Esophagus squamous epithelium (tissue), 5 donors: ENCODE results near the gene KAT7. TPM values are rescaled to one million over a fixed set of nuclear protein-coding genes. Genes with fewer than 3 reads are reported as not detected.

Source experiments
- DNase-seq: peaks from one replicate; lab custom pipeline; 2025; lab: John Stamatoyannopoulos, UW
- H3K27ac ChIP-seq, 4 donors: fragments of 200-600 bp; sonication (generic); one replicate each; pipeline ENCODE4 v1.5.1; 2016 to 2019; ENCODE audit warnings: mild to moderate bottlenecking in 1 of 4
- H3K27me3 ChIP-seq, 4 donors: fragments of 200-600 bp; sonication (generic); 1 replicate in 3 of 4; 2 replicates in 1 of 4; pipeline versions ENCODE4 v1.5.1 to v1.6.0; 2017 to 2021; ENCODE audit warnings: antibody characterized with exemption in 1 of 4
- H3K36me3 ChIP-seq, 3 donors: fragments of 200-600 bp; sonication (generic); one replicate each; pipeline ENCODE4 v1.5.1; 2016 to 2019
- H3K4me1 ChIP-seq, 3 donors: fragments of 200-600 bp; sonication (generic); one replicate each; pipeline ENCODE4 v1.5.1; 2017 to 2019
- H3K4me3 ChIP-seq, 4 donors: fragments of 200-600 bp; sonication (generic); 1 replicate in 3 of 4; 2 replicates in 1 of 4; pipeline ENCODE4 v1.5.1; 2016 to 2019; ENCODE audit warnings: mild to moderate bottlenecking in 2 of 4, moderate library complexity in 1 of 4
- H3K9me3 ChIP-seq, 3 donors: fragments of 200-600 bp; sonication (generic); one replicate each; pipeline ENCODE4 v1.5.1; 2016 to 2019
- POLR2A ChIP-seq, 4 donors: fragments of 450-650 bp; IDR thresholded peaks; one replicate each; pipeline ENCODE4 v1.6.1; 2017; ENCODE audit warnings: antibody characterized with exemption in 4 of 4, mild to moderate bottlenecking in 4 of 4, moderate library complexity in 3 of 4
- WGBS, 2 donors: methylation state at CpG; one replicate each; pipeline ENCODE4 v1.1.5; 2018; 5-methylcytosine and 5-hydroxymethylcytosine counted together
- intact Hi-C: fragments of 100-400 bp; cut with DNase I; formaldehyde crosslinking; loops from one replicate; pipeline ENCODE4 v1.15.0; 2022
- total RNA-seq, 4 donors: library from RNA; depleted of rRNA; stranded (reverse); fragments of >200 nt; gene quantifications; one replicate each; pipeline ENCODE4 v1.1.0, GENCODE V29; 2016
- TF ChIP-seq, protein P1 (sequence below), 6 experiments: fragments of 450-650 bp in 4 of 6; fragments of 200-600 bp in 2 of 6; sonication (generic) in 2 of 6; IDR thresholded peaks; one replicate each; pipeline ENCODE4 v1.5.1; 2016 to 2019; ENCODE audit warnings: antibody characterized with exemption in 6 of 6, mild to moderate bottlenecking in 4 of 6, moderate library complexity in 4 of 6
- donor health status: DM: yes; HTN: yes; CAD: no.

KAT7 gene
- total RNA-seq = 10 to 100 TPM; 22.6 to 32.6 (median 26.6) TPM

DNA sequence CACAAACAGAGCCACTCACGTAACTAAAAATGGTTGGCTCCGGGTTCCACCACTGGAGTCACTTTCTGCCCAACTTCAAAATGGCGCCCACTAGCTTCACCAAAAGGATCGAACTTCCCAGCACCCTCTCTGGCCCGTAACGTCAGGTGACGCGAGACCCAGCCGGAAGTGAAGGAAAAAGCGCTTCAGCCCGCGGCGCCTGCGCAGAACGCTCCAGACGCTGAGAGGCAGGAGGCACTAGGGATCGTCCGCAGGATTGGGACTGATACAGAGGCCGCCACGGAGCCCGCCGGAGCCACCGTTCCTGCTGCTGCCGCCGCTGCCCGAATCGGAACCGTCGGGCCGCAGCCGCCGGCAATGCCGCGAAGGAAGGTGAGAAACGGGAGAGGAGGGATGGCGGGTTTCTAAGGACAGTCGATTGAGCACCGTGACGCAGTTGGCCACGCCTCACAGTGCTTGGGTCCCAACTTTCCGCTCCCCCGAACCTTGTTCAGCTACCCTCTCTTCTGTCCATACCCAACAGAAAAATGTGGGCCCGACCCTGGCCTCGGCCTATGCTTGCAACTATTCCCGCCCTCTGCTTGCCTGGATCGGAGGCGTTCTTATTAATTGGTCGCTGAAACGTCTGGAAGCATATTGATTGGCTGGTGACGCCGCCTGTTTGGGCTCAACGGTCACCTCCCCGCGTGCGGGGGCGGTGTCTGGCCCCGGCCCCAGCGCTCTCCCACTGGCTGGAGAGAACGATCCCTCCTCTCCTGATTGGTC, at the start of gene KAT7:
Gene KAT7 (plus strand): TSS at position 204 of the 765 bp plus-strand sequence. CDS start 154 bp downstream, at position 358.
- Histone ChIP-seq H3K36me3 (peaks cover 3 to 29% (median 7%) of the 10 kb centered on the region in 3 donors), H3K9me3 (no peaks in the 10 kb centered on the region), H3K27me3 (no peaks in the 10 kb centered on the region), H3K4me1 (peaks cover 0 to 60% (median 26%) of the 10 kb centered on the region in 3 donors), H3K4me3 (peak within 1 kb of the TSS; percentile 66 to 98 (median 92)), H3K27ac (peak within 1 kb of the TSS; percentile 95 to 100 (median 98))
- intact Hi-C loops = no loop called here
- peak; percentile 95 for DNase-seq
- WGBS, 2 donors = 1% methylated on average over 16 to 37 of the region's 59 CpGs
- TF ChIP-seq POLR2A (IDR thresholded peaks at IDR 0.05) = peak in 3 of 4 donors; percentile 32 to 89 (median 85)
- TF ChIP-seq, protein P1, sequence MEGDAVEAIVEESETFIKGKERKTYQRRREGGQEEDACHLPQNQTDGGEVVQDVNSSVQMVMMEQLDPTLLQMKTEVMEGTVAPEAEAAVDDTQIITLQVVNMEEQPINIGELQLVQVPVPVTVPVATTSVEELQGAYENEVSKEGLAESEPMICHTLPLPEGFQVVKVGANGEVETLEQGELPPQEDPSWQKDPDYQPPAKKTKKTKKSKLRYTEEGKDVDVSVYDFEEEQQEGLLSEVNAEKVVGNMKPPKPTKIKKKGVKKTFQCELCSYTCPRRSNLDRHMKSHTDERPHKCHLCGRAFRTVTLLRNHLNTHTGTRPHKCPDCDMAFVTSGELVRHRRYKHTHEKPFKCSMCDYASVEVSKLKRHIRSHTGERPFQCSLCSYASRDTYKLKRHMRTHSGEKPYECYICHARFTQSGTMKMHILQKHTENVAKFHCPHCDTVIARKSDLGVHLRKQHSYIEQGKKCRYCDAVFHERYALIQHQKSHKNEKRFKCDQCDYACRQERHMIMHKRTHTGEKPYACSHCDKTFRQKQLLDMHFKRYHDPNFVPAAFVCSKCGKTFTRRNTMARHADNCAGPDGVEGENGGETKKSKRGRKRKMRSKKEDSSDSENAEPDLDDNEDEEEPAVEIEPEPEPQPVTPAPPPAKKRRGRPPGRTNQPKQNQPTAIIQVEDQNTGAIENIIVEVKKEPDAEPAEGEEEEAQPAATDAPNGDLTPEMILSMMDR (IDR thresholded peaks at IDR 0.05) = peak in 3 of 6 experiments; percentile 4 to 56 (median 28)

- peaks cover 24 to 74% (median 52%) of the 10 kb centered on the region in 3 donors for H3K4me1 ChIP-seq
- WGBS, 2 donors = 42 to 64% methylated on average over 4 to 7 of the region's 7 CpGs
- peak; percentile 69 for DNase-seq
- no peaks in the 10 kb centered on the region for H3K27me3 ChIP-seq
- peak in 1 of 4 donors; percentile 53 for TF ChIP-seq POLR2A (IDR thresholded peaks at IDR 0.05)
- TF ChIP-seq, protein P1 (IDR thresholded peaks at IDR 0.05) = no peak
- no peaks in the 10 kb centered on the region for H3K36me3 ChIP-seq
- intact Hi-C loops = no loop called here
- H3K4me3 ChIP-seq = peak overlapping the region in 1 of 4 donors; percentile 4
- no peaks in the 10 kb centered on the region for H3K9me3 ChIP-seq
- H3K27ac ChIP-seq = peak overlapping the region; percentile 7 to 89 (median 86)
These were observed 48.7 kb upstream of the KAT7 start for GRCh38 chr17:49739641-49740271.

DNA sequence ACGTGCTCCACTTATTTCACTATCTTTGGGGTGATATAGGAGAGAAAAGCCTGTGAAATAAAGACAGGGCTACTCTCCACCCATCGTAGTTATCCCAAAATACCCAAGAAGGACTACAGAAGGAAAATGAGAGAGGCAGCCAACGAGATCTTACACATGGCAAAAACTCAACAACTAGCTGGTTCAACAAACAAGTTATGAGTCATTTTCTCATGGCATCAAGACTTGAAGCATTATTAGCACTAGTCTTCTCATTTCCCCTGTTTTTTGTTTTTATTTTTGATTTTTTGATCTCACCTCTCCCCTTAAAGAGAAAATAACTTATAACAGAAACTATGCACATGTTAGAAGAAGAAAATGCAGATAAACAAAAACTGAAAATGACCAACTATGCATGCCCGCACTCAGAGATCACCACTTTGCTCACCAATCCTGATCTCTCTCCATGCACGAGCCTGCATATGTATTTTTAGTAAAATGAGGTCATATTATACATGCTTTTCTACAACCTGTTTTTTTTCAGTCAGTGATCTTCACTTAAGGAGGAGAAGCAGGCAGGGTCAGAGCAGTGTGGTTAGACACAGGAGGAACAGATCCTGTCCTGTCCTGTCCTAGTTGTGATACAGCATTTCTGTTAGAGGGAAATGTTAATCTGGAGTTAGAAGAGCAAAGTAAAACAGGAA, 47.3 kb upstream of the KAT7 start:
- H3K27me3 ChIP-seq = no peaks in the 10 kb centered on the region
- no peaks in the 10 kb centered on the region for H3K36me3 ChIP-seq
- WGBS, 2 donors = 12 to 26% methylated on average over 5 of the region's 5 CpGs
- peaks cover 24 to 80% (median 56%) of the 10 kb centered on the region in 3 donors for H3K4me1 ChIP-seq
- peak overlapping the region in 1 of 4 donors; percentile 4 for H3K4me3 ChIP-seq
- TF ChIP-seq, protein P1 (IDR thresholded peaks at IDR 0.05) = no peak
- TF ChIP-seq POLR2A (IDR thresholded peaks at IDR 0.05) = no peak
- intact Hi-C loops = no loop called here
- H3K9me3 ChIP-seq = no peaks in the 10 kb centered on the region
- H3K27ac ChIP-seq = peak overlapping the region; percentile 57 to 89 (median 86)
- no peak for DNase-seq

DNA sequence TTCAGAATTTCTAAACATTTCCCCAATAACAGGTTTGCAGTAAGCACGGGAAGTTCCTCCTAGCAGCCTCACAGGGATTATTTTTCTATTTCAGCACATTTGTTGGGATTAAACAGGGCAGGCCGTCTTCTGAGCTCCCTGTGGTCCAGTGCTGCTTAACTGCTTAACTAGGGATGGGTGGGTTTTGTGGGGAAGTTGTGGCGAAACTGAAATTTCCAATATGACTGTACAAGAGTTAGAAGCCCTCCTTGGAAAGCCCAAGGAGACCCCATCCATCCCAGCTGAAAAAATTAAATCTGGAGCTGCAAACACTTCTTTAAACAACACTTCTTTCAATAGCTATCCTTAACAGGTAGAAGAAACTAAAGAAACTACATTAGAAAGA, 46.8 kb upstream of the KAT7 start:
- Histone ChIP-seq H3K4me3 (peak overlapping the region in 1 of 4 donors; percentile 3), H3K4me1 (peaks cover 24 to 80% (median 56%) of the 10 kb centered on the region in 3 donors), H3K27ac (peak overlapping the region; percentile 57 to 89 (median 86)), H3K27me3 (no peaks in the 10 kb centered on the region), H3K9me3 (no peaks in the 10 kb centered on the region), H3K36me3 (no peaks in the 10 kb centered on the region)
- intact Hi-C loops = no loop called here
- WGBS, 2 donors = 24 to 26% methylated on average over 3 of the region's 3 CpGs
- TF ChIP-seq, protein P1 (IDR thresholded peaks at IDR 0.05) = no peak
- no peak for TF ChIP-seq POLR2A (IDR thresholded peaks at IDR 0.05)
- DNase-seq = no peak
